IMR-90 (cell line): ENCODE results near the gene BCAS4. TPM values are rescaled to one million over a fixed set of nuclear protein-coding genes. Genes with fewer than 3 reads are reported as not detected.
A peak's percentile ranks its signal among the peaks of the same experiment; 100 is the strongest.

Source experiments
- ATAC-seq: fragments of 200-7000 bp; cut with Tn5 transposase; 2 replicates; pipeline ENCODE4 v1.9.1; 2020; ENCODE audit warnings: low read depth, mild to moderate bottlenecking, moderate library complexity
- BruUV-seq: library from RNA; stranded (reverse); fragments of 400-500 nt; replicated peaks from 2 replicates; lab custom pipeline; 2021; lab: Mats Ljungman, UMichigan
- CTCF ChIA-PET: fragments of 300-600 bp; formaldehyde crosslinking; extraction: SDS; loops from one replicate; lab custom pipeline; 2021; ENCODE audit warnings: antibody characterized with exemption; lab: Yijun Ruan, JAX
- POLR2A ChIA-PET: fragments of 300-600 bp; sonication (Branson Sonifier 250); formaldehyde crosslinking; loops from one replicate; lab custom pipeline; 2022; ENCODE audit warnings: antibody characterized with exemption; ENCODE audit not compliant: unreplicated experiment; lab: Charles Lee
- DNase-seq: peaks from one replicate; pipeline ENCODE4 v3.0.0; 2013
- H2AFZ ChIP-seq: replicated peaks from 2 replicates; pipeline ENCODE3; 2013; ENCODE audit warnings: low read length, mild to moderate bottlenecking; ENCODE audit not compliant: poor library complexity
- H2AK5ac ChIP-seq: 2 replicates; pipeline ENCODE4 v1.6.1; 2013; ENCODE audit warnings: low read depth, low read length, inconsistent platforms
- H2AK9ac ChIP-seq: replicated peaks from 2 replicates; pipeline ENCODE3; 2013; ENCODE audit warnings: mild to moderate bottlenecking, low read depth, low read length, moderate library complexity; ENCODE audit not compliant: poor library complexity
- H2BK120ac ChIP-seq: 2 replicates; pipeline ENCODE4 v1.6.1; 2013; ENCODE audit warnings: low read depth, low read length, inconsistent platforms
- H2BK15ac ChIP-seq: 3 replicates; pipeline ENCODE4 v1.6.1; 2013; ENCODE audit warnings: low read depth, low read length, inconsistent platforms
- H2BK20ac ChIP-seq: 2 replicates; pipeline ENCODE4 v1.6.1; 2013; ENCODE audit warnings: low read depth, mild to moderate bottlenecking, inconsistent platforms, low read length, moderate library complexity
- H2BK5ac ChIP-seq: 2 replicates; pipeline ENCODE4 v1.6.1; 2013; ENCODE audit warnings: mild to moderate bottlenecking, low read depth, low read length, inconsistent platforms; ENCODE audit not compliant: poor library complexity, severe bottlenecking
- H3K14ac ChIP-seq: replicated peaks from 2 replicates; pipeline ENCODE4 v1.6.1; 2013; ENCODE audit warnings: low read depth, low read length, inconsistent platforms
- H3K18ac ChIP-seq: 2 replicates; pipeline ENCODE4 v1.6.1; 2013; ENCODE audit warnings: low read depth, low read length, control low read depth
- H3K23ac ChIP-seq: 2 replicates; pipeline ENCODE4 v1.6.1; 2013; ENCODE audit warnings: low read depth, low read length, inconsistent platforms
- H3K27ac ChIP-seq: 2 replicates; pipeline ENCODE4 v1.5.1; 2013; ENCODE audit warnings: mild to moderate bottlenecking, control low read depth, low read length; ENCODE audit not compliant: insufficient read depth
- H3K27me3 ChIP-seq: 2 replicates; pipeline ENCODE4 v1.6.1; 2013; ENCODE audit warnings: low read length; ENCODE audit not compliant: control insufficient read depth, insufficient read depth
- H3K36me3 ChIP-seq: 2 replicates; pipeline ENCODE4 v1.6.1; 2013; ENCODE audit warnings: low read length, mixed read lengths; ENCODE audit not compliant: control insufficient read depth, insufficient read depth
- H3K4ac ChIP-seq: 2 replicates; pipeline ENCODE4 v1.6.1; 2013; ENCODE audit warnings: low read depth, low read length, inconsistent platforms
- H3K4me1 ChIP-seq: 2 replicates; pipeline ENCODE4 v1.6.1; 2013; ENCODE audit warnings: low read length, mixed read lengths; ENCODE audit not compliant: control insufficient read depth, insufficient read depth
- H3K4me2 ChIP-seq: 2 replicates; pipeline ENCODE4 v1.6.1; 2013; ENCODE audit warnings: low read depth, mild to moderate bottlenecking, control low read depth, low read length, moderate library complexity
- H3K4me3 ChIP-seq: 2 replicates; pipeline ENCODE4 v1.5.1; 2013; ENCODE audit warnings: low read depth, mild to moderate bottlenecking, control low read depth, low read length, moderate library complexity; ENCODE audit not compliant: insufficient read depth
- H3K56ac ChIP-seq: 2 replicates; pipeline ENCODE4 v1.6.1; 2013; ENCODE audit warnings: low read length, inconsistent platforms; ENCODE audit not compliant: insufficient read depth; ENCODE audit errors: extremely low read depth
- H3K79me1 ChIP-seq, 2 experiments: 2 replicates each; pipeline ENCODE4 v1.6.1; 2013; ENCODE audit warnings: low read length in 2 of 2, inconsistent platforms in 1 of 2, low read depth in 1 of 2
- H3K9ac ChIP-seq: 2 replicates; pipeline ENCODE4 v1.6.1; 2013; ENCODE audit warnings: low read depth, low read length, control low read depth
- H3K9me1 ChIP-seq: 2 replicates; pipeline ENCODE4 v1.6.1; 2013; ENCODE audit warnings: low read length, inconsistent platforms; ENCODE audit not compliant: insufficient read depth
- H3K9me3 ChIP-seq: 2 replicates; pipeline ENCODE4 v1.6.1; 2013; ENCODE audit warnings: low read length; ENCODE audit not compliant: control insufficient read depth, insufficient read depth
- H4K20me1 ChIP-seq: 2 replicates; pipeline ENCODE4 v1.6.1; 2013; ENCODE audit warnings: low read length, inconsistent platforms; ENCODE audit not compliant: insufficient read depth
- H4K5ac ChIP-seq: 2 replicates; pipeline ENCODE4 v1.6.1; 2013; ENCODE audit warnings: mild to moderate bottlenecking, low read depth, low read length, control low read depth
- H4K8ac ChIP-seq, 2 experiments: 2 replicates each; pipeline ENCODE4 v1.6.1; 2013; ENCODE audit warnings: low read depth in 2 of 2, low read length in 2 of 2, control low read depth in 1 of 2, inconsistent platforms in 1 of 2
- H4K91ac ChIP-seq: 2 replicates; pipeline ENCODE4 v1.6.1; 2013; ENCODE audit warnings: low read depth, low read length, inconsistent platforms; ENCODE audit not compliant: insufficient read depth
- BHLHE40 ChIP-seq: fragments of 150-350 bp; IDR thresholded peaks from 2 replicates; pipeline ENCODE4 v1.6.1; 2016; ENCODE audit warnings: mild to moderate bottlenecking, low read depth, low read length
- FOS ChIP-seq: fragments of 150-350 bp; IDR thresholded peaks from 2 replicates; pipeline ENCODE4 v1.6.1; 2016; ENCODE audit warnings: low read depth, low read length
- WGBS, 2 experiments: methylation state at CpG; one replicate each; pipeline versions ENCODE4 v1.1.5 to v1.1.7; 2013; ENCODE audit warnings: missing lambda C conversion rate in 2 of 2; ENCODE audit not compliant: insufficient read length in 1 of 2; ENCODE audit errors: extremely low coverage in 2 of 2; 5-methylcytosine and 5-hydroxymethylcytosine counted together
- dilution Hi-C: fragments of 300-500 bp; cut with HindIII; formaldehyde crosslinking; loops from one replicate; pipeline ENCODE4 v1.14.3; 2018; ENCODE audit warnings: low sequenced_read_pairs; ENCODE audit not compliant: unreplicated experiment
- in situ Hi-C: fragments of 300-500 bp; cut with MboI; formaldehyde crosslinking; loops from 3 replicates; pipeline ENCODE4 v1.14.3; 2019; ENCODE audit warnings: low sequenced_read_pairs, inconsistent platforms, mixed read lengths
- intact Hi-C: fragments of 100-400 bp; cut with micrococcal nuclease; formaldehyde crosslinking; loops from 2 replicates; pipeline ENCODE4 v1.10.0; 2022
- polyA plus RNA-seq, 3 experiments: library from polyadenylated mRNA; depleted of rRNA; stranded (reverse); fragments of >200 nt; gene quantifications; 2 replicates each; pipeline ENCODE4 v1.2.3, GENCODE V29; 2012; ENCODE audit warnings: low replicate concordance in 1 of 3
- total RNA-seq: library from RNA; depleted of rRNA; stranded (reverse); fragments of >200 nt; gene quantifications from 2 replicates; pipeline ENCODE4 v1.2.3, GENCODE V29; 2012

BCAS4 gene
- total and polyA plus RNA-seq, 2 of the 4 experiments (the other 2 are of a cell fraction): 42.7 to 47.5 TPM

DNA sequence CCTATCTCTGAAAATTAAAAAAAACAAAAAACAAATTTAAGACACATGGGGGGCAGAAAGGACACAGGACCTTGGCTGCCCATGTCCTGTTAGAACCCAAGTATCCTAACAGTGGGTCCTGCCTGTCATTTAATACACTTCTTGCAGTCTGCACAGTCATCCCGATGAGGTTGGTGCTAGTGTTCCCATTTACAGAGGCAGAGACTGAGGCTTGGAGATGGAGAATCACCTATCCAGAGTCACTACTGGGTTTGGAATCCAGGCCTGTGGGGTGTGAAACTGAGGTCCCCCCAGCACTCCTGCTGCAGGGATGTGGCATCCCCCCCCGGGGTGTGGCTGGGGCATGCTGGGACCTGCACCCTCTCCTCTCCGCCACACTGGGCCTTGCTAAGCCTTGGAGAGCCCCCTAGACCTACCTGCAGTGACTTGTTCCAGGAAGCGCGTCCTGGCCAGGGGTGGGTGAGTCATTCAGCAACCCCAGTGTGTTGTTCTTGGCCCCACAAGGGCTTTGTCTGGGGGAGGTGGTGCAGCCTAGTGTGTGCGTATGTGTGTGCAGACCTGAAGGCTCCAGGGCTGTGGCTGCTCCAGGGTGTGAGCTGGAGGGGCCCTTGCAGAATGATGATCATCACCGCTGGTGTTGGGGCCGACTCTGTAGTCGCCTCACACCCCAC lies 49.7 kb downstream of the BCAS4 start:
- intact Hi-C loops: no loop called here
- no peaks in the 10 kb centered on the region for H3K27me3 ChIP-seq
- H3K4me2 ChIP-seq: no peak overlapping the region
- no peak overlapping the region for H3K27ac ChIP-seq
- no peak overlapping the region for H4K5ac ChIP-seq
- H3K9ac ChIP-seq: no peak overlapping the region
- dilution Hi-C loops: no loop called here
- no peak overlapping the region for H4K91ac ChIP-seq
- no peaks in the 10 kb centered on the region for H3K79me1 ChIP-seq
- WGBS, 2 experiments: 100% methylated on average over 2 of the region's 9 CpGs; no CpG with 5 or more reads in 1 of the 2 experiments
- CTCF ChIA-PET: no interaction called here
- H2AFZ ChIP-seq: peak overlapping the region; percentile 34
- H4K20me1 ChIP-seq: no peaks in the 10 kb centered on the region
- 0 out of 2 replicates have a peak overlapping the region, but pooled peaks have one; percentile 35 for H3K14ac ChIP-seq
- H4K8ac ChIP-seq: no peak overlapping the region
- DNase-seq (peak; percentile 87), ATAC-seq (peak; percentile 54)
- H2AK5ac ChIP-seq: peak overlapping the region; percentile 51; the same call in 1 of the 2 replicates
- peak overlapping the region; percentile 34 for H2AK9ac ChIP-seq
- peaks cover 7% of the 10 kb centered on the region; the same call in 1 of the 2 replicates for H3K36me3 ChIP-seq
- H3K9me1 ChIP-seq: peaks cover 4% of the 10 kb centered on the region
- no peak overlapping the region for H2BK120ac ChIP-seq
- no peak overlapping the region for H3K56ac ChIP-seq
- H2BK20ac ChIP-seq: no peak overlapping the region
- no TSS peak for BruUV-seq
- no peak overlapping the region for H2BK5ac ChIP-seq
- no peak overlapping the region for H3K4me3 ChIP-seq
- in situ Hi-C loops: no loop called here
- H2BK15ac ChIP-seq: no peak overlapping the region
- peak overlapping the region; percentile 30; the same call in 1 of the 2 replicates for H3K4ac ChIP-seq
- no peaks in the 10 kb centered on the region for H3K9me3 ChIP-seq
- peaks cover 9% of the 10 kb centered on the region for H3K4me1 ChIP-seq
- POLR2A ChIA-PET: no interaction called here
- TF ChIP-seq FOS (peak; percentile 53; the same call in 1 of the 2 replicates), BHLHE40 (no peak)
- H3K18ac ChIP-seq: no peak overlapping the region
- no peak overlapping the region for H3K23ac ChIP-seq
